Sigmoid colon (tissue), 3 donors: ENCODE data around the gene MDM2.

ENCODE experiments used
- POLR2A ChIP-seq, 2 donors: fragments of 450-650 bp; IDR thresholded peaks; one replicate each; pipeline ENCODE4 v1.6.1; 2016; ENCODE audit warnings: antibody characterized with exemption in 2 of 2, mild to moderate bottlenecking in 2 of 2, moderate library complexity in 2 of 2
- TF ChIP-seq, protein P1 (sequence below), 4 experiments: fragments of 450-650 bp in 3 of 4; fragments of 200-600 bp in 1 of 4; IDR thresholded peaks; one replicate each; pipeline ENCODE4 v1.5.1; 2016 to 2019; ENCODE audit warnings: antibody characterized with exemption in 4 of 4, mild to moderate bottlenecking in 3 of 4, moderate library complexity in 2 of 4

GRCh38 chr12:68868043-68868790 is 60.2 kb downstream of the MDM2 start:
- TF ChIP-seq, protein P1, sequence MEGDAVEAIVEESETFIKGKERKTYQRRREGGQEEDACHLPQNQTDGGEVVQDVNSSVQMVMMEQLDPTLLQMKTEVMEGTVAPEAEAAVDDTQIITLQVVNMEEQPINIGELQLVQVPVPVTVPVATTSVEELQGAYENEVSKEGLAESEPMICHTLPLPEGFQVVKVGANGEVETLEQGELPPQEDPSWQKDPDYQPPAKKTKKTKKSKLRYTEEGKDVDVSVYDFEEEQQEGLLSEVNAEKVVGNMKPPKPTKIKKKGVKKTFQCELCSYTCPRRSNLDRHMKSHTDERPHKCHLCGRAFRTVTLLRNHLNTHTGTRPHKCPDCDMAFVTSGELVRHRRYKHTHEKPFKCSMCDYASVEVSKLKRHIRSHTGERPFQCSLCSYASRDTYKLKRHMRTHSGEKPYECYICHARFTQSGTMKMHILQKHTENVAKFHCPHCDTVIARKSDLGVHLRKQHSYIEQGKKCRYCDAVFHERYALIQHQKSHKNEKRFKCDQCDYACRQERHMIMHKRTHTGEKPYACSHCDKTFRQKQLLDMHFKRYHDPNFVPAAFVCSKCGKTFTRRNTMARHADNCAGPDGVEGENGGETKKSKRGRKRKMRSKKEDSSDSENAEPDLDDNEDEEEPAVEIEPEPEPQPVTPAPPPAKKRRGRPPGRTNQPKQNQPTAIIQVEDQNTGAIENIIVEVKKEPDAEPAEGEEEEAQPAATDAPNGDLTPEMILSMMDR (IDR thresholded peaks at IDR 0.05): no peak
- TF ChIP-seq POLR2A (IDR thresholded peaks at IDR 0.05): no peak
